OCI-LY7 (cell line): ENCODE measurements around the gene TLR5. TPM values are rescaled to one million over a fixed set of nuclear protein-coding genes. Genes with fewer than 3 reads are reported as not detected.

Experiments
- BruUV-seq: library from RNA; stranded (reverse); fragments of 400-500 nt; replicated peaks from 2 replicates; lab custom pipeline; 2021; lab: Mats Ljungman, UMichigan
- CTCF ChIA-PET: fragments of 300-600 bp; sonication (Branson Sonifier 250); formaldehyde crosslinking; loops from one replicate; lab custom pipeline; 2022; ENCODE audit warnings: antibody characterized with exemption; ENCODE audit not compliant: unreplicated experiment; lab: Charles Lee
- POLR2A ChIA-PET: fragments of 300-600 bp; sonication (Branson Sonifier 250); formaldehyde crosslinking; loops from one replicate; lab custom pipeline; 2022; ENCODE audit warnings: antibody characterized with exemption; lab: Charles Lee
- DNase-seq: peaks from one replicate; pipeline ENCODE4 v3.0.0-alpha.2; 2015; ENCODE audit warnings: low spot score
- H2AFZ ChIP-seq: fragments of 200-600 bp; sonication (generic), shearing (Covaris generic); 2 replicates; pipeline ENCODE4 v1.6.1; 2014; ENCODE audit warnings: mild to moderate bottlenecking, antibody characterized with exemption, low read length, moderate library complexity
- H3K27ac ChIP-seq: fragments of 200-600 bp; sonication (generic); 2 replicates; pipeline ENCODE4 v1.5.1; 2014; ENCODE audit warnings: mixed run types, low read depth, mild to moderate bottlenecking, moderate library complexity, low read length, inconsistent platforms; ENCODE audit not compliant: poor library complexity, severe bottlenecking
- H3K36me3 ChIP-seq: fragments of 200-600 bp; sonication (generic); 2 replicates; pipeline ENCODE4 v1.6.1; 2014; ENCODE audit warnings: mild to moderate bottlenecking, antibody characterized with exemption, low read length, moderate library complexity, mixed read lengths; ENCODE audit not compliant: insufficient read depth
- H3K4me1 ChIP-seq: fragments of 200-600 bp; sonication (generic); 2 replicates; pipeline ENCODE4 v1.5.1; 2014; ENCODE audit warnings: mild to moderate bottlenecking, low read length; ENCODE audit not compliant: insufficient read depth, poor library complexity, severe bottlenecking
- H3K4me2 ChIP-seq: fragments of 200-600 bp; sonication (generic); 2 replicates; pipeline ENCODE4 v1.6.1; 2014; ENCODE audit warnings: mild to moderate bottlenecking, low read length
- H3K4me3 ChIP-seq: fragments of 200-600 bp; sonication (generic); 2 replicates; pipeline ENCODE4 v1.5.1; 2014; ENCODE audit warnings: mild to moderate bottlenecking, low read depth, low read length; ENCODE audit not compliant: poor library complexity, severe bottlenecking
- H3K79me2 ChIP-seq: fragments of 200-600 bp; sonication (generic); 2 replicates; pipeline ENCODE4 v1.6.1; 2016; ENCODE audit warnings: low read depth, mild to moderate bottlenecking, low read length, moderate library complexity, mixed read lengths; ENCODE audit not compliant: insufficient read depth
- H3K9me2 ChIP-seq: fragments of 200-600 bp; sonication (generic); 2 replicates; pipeline ENCODE4 v1.6.1; 2016; ENCODE audit warnings: mild to moderate bottlenecking, low read length, mixed read lengths; ENCODE audit not compliant: insufficient read depth
- H3K9me3 ChIP-seq: fragments of 200-600 bp; sonication (generic); 2 replicates; pipeline ENCODE4 v1.6.1; 2014; ENCODE audit warnings: mild to moderate bottlenecking, mixed run types, low read length, mixed read lengths
- H4K20me1 ChIP-seq: fragments of 200-600 bp; sonication (generic); 2 replicates; pipeline ENCODE4 v1.6.1; 2014; ENCODE audit warnings: mild to moderate bottlenecking, antibody characterized with exemption, low read length, moderate library complexity, mixed read lengths; ENCODE audit not compliant: insufficient read depth
- CTCF ChIP-seq: fragments of 200-600 bp; sonication (generic); conservative IDR thresholded peaks from 2 replicates; pipeline ENCODE4 v1.5.1; 2014; ENCODE audit warnings: mild to moderate bottlenecking, antibody characterized with exemption, low read length, moderate library complexity, mixed read lengths
- EZH2phosphoT487 ChIP-seq: fragments of 200-600 bp; sonication (generic); IDR thresholded peaks from 2 replicates; pipeline ENCODE4 v1.6.1; 2018; ENCODE audit warnings: low read depth, borderline replicate concordance, mild to moderate bottlenecking, mixed run types, antibody characterized with exemption, low read length, moderate library complexity, mixed read lengths
- intact Hi-C: fragments of 100-400 bp; cut with micrococcal nuclease; formaldehyde crosslinking; loops from one replicate; pipeline ENCODE4 v1.10.0; 2022; ENCODE audit not compliant: unreplicated experiment
- total RNA-seq, 2 experiments: library from RNA; depleted of rRNA in 1 of 2; stranded (reverse); fragments of >200 nt in 1 of 2; shearing (Covaris generic) in 1 of 2; gene quantifications; 2 replicates each; pipeline ENCODE4 v1.2.3, GENCODE V29; 2014 to 2022

Gene TLR5
- total RNA-seq, 2 experiments from 2014 or later: not detected

- POLR2A ChIA-PET: no interaction called here
Measured at GRCh38 chr1:223179280-223179679, 36.2 kb upstream of the TLR5 start.

GRCh38 chr1:223177681-223178080 lies 34.6 kb upstream of the TLR5 start:
- ChIA-PET CTCF (interaction anchor here (0.5 kb wide), 1 partner anchor 554 kb away, joined by 3 read pairs; no protein-coding TSS in a partner anchor), POLR2A (interaction anchor here (0.6 kb wide), 1 partner anchor 285 kb away, joined by 3 read pairs; no protein-coding TSS in a partner anchor)
- no TSS peak for BruUV-seq
- Histone ChIP-seq H3K9me3 (no peaks in the 10 kb centered on the region), H2AFZ (no peak overlapping the region), H3K4me1 (no peaks in the 10 kb centered on the region), H3K27ac (no peak overlapping the region), H3K4me3 (no peak overlapping the region), H3K9me2 (no peaks in the 10 kb centered on the region), H3K79me2 (no peaks in the 10 kb centered on the region), H3K4me2 (no peak overlapping the region), H3K36me3 (no peaks in the 10 kb centered on the region), H4K20me1 (no peaks in the 10 kb centered on the region)
- TF ChIP-seq EZH2phosphoT487 (no peak), CTCF (no peak)
- no peak for DNase-seq
- intact Hi-C loops: no loop called here

More at GRCh38 chr1:223179280-223179679, 36.2 kb upstream of the TLR5 start:
- BruUV-seq: no TSS peak
- H2AFZ ChIP-seq: no peak overlapping the region
- no peaks in the 10 kb centered on the region for H3K9me3 ChIP-seq
- TF ChIP-seq EZH2phosphoT487 (no peak), CTCF (no peak)
- H3K4me1 ChIP-seq: no peaks in the 10 kb centered on the region
- CTCF ChIA-PET: no interaction called here
- no peaks in the 10 kb centered on the region for H4K20me1 ChIP-seq
- no peak for DNase-seq
- no peak overlapping the region for H3K4me3 ChIP-seq
- no peak overlapping the region for H3K27ac ChIP-seq
- no peaks in the 10 kb centered on the region for H3K36me3 ChIP-seq
- H3K9me2 ChIP-seq: no peaks in the 10 kb centered on the region
- no peak overlapping the region for H3K4me2 ChIP-seq
- no peaks in the 10 kb centered on the region for H3K79me2 ChIP-seq
- intact Hi-C loops: no loop called here

GRCh38 chr1:223176437-223176836 lies 33.4 kb upstream of the TLR5 start:
- H3K27ac ChIP-seq: no peak overlapping the region
- H4K20me1 ChIP-seq: no peaks in the 10 kb centered on the region
- no peaks in the 10 kb centered on the region for H3K9me2 ChIP-seq
- no TSS peak for BruUV-seq
- no peaks in the 10 kb centered on the region for H3K4me1 ChIP-seq
- TF ChIP-seq CTCF: no peak
- no peak for TF ChIP-seq EZH2phosphoT487
- no peak overlapping the region for H3K4me3 ChIP-seq
- no peak overlapping the region for H2AFZ ChIP-seq
- ChIA-PET POLR2A (no interaction called here), CTCF (no interaction called here)
- DNase-seq: no peak
- H3K36me3 ChIP-seq: no peaks in the 10 kb centered on the region
- no peak overlapping the region for H3K4me2 ChIP-seq
- intact Hi-C loops: no loop called here
- no peaks in the 10 kb centered on the region for H3K9me3 ChIP-seq
- no peaks in the 10 kb centered on the region for H3K79me2 ChIP-seq
